ENCODE results near the gene ZNF70.

The ZNF70 gene

DNA sequence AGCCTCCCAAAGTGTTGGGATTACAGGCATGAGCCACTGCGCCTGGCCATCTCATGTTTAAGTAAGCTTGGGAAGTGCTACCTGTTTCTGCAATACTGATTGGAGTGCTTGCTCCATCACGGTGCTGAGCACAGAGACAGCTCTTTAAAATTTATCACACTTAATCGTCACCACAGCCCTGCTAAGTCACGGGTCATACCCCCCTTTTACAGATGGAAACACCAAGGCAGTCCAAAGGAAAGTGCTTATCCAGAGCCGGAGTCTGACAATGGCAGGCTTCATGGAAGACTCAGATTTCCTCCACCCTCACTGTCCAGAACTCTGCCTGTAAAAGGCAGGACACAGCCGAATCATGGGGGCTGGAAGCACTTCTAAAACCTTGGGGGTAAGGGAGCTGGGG lies 9.1 kb upstream of the ZNF70 start:
- no peak for DNase-seq
- Mint-ChIP-seq H3K27ac (no peak overlapping the region), H3K4me3 (no peak overlapping the region), H3K4me1 (peaks cover 29% of the 10 kb centered on the region), H3K9me3 (no peaks in the 10 kb centered on the region), H3K36me3 (peaks cover 4% of the 10 kb centered on the region), H3K27me3 (peaks cover 17% of the 10 kb centered on the region)
- CTCF ChIA-PET, result interaction anchor here (1.3 kb wide), 1 partner anchor 90 kb away, joined by 3 read pairs; no protein-coding TSS in a partner anchor

GRCh38 chr22:23759566-23759965 lies 8.7 kb upstream of the ZNF70 start:
- Mint-ChIP-seq H3K27ac (no peak overlapping the region), H3K27me3 (peaks cover 17% of the 10 kb centered on the region), H3K36me3 (peaks cover 2% of the 10 kb centered on the region), H3K4me3 (no peak overlapping the region), H3K4me1 (peaks cover 24% of the 10 kb centered on the region), H3K9me3 (no peaks in the 10 kb centered on the region)
- DNase-seq, result no peak
- CTCF ChIA-PET, result interaction anchor here (1.3 kb wide), 1 partner anchor 90 kb away, joined by 3 read pairs; no protein-coding TSS in a partner anchor

DNA sequence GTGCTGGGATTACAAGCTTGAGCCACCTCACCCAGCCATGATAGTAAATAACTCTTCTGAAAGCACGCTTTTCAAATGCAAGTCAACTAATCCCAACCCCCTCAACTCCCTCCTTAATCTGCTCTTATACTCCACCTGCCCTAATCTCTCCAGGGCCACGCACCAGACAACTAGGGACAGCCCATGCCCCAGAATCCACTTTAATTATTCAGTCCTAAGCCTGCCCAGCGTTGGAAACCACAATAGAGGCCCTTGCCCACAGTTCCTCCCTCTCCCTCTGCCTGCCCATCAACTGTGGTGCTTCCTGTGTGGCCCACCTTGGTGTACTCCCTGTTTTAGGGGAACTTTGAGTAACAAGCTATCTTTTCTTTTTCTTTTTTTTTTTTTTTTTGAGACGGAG lies 6.0 kb upstream of the ZNF70 start:
- DNase-seq, result no peak
- no peaks in the 10 kb centered on the region for H3K36me3 Mint-ChIP-seq
- H3K4me1 Mint-ChIP-seq, result peaks cover 6% of the 10 kb centered on the region
- H3K9me3 Mint-ChIP-seq, result no peaks in the 10 kb centered on the region
- no peak overlapping the region for H3K4me3 Mint-ChIP-seq
- peaks cover 27% of the 10 kb centered on the region for H3K27me3 Mint-ChIP-seq
- CTCF ChIA-PET, result interaction anchor here (0.6 kb wide), 1 partner anchor 16 kb away, joined by 3 read pairs; no protein-coding TSS in a partner anchor
- no peak overlapping the region for H3K27ac Mint-ChIP-seq

DNA sequence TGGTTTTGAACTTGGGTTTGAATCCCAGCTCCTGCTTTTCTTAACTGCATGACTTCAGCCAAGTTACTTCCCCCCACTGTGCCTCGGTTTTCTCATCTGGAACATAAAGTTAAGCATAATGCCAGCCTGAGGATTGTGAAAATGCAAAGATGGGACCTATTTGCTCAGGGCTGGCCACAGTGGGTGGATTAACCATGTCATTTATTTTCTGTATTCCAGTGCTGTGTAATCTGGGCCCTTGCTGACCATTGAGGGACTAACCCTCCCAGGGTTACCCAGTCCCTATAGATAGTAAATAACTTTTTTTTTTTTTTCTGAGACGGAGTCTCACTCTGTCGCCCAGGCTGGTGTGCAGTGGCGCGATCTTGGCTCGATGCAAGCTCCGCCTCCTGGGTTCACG lies 4.8 kb upstream of the ZNF70 start:
- Mint-ChIP-seq H3K27ac (no peak overlapping the region), H3K4me1 (peaks cover 5% of the 10 kb centered on the region), H3K27me3 (peaks cover 25% of the 10 kb centered on the region), H3K9me3 (no peaks in the 10 kb centered on the region), H3K36me3 (no peaks in the 10 kb centered on the region), H3K4me3 (no peak overlapping the region)
- DNase-seq, result no peak
- CTCF ChIA-PET, result no interaction called here

GRCh38 chr22:23754980-23755636 lies 4.2 kb upstream of the ZNF70 start:
- H3K36me3 Mint-ChIP-seq, result no peaks in the 10 kb centered on the region
- H3K4me3 Mint-ChIP-seq, result no peak overlapping the region
- CTCF ChIA-PET, result no interaction called here
- H3K27ac Mint-ChIP-seq, result no peak overlapping the region
- no peak for DNase-seq
- H3K9me3 Mint-ChIP-seq, result no peaks in the 10 kb centered on the region
- H3K4me1 Mint-ChIP-seq, result peaks cover 10% of the 10 kb centered on the region
- peaks cover 22% of the 10 kb centered on the region for H3K27me3 Mint-ChIP-seq

GRCh38 chr22:23754220-23754919 lies 3.5 kb upstream of the ZNF70 start, which contains the start of gene VPREB3:
VPREB3 (minus strand) TSS chr22:23754425; CDS start chr22:23754363, 62 bp downstream.
- no peak for DNase-seq
- Mint-ChIP-seq H3K4me3 (no peak within 1 kb of the TSS), H3K4me1 (peaks cover 16% of the 10 kb centered on the region), H3K9me3 (no peaks in the 10 kb centered on the region), H3K27me3 (peaks cover 21% of the 10 kb centered on the region), H3K27ac (no peak within 1 kb of the TSS), H3K36me3 (no peaks in the 10 kb centered on the region)
- CTCF ChIA-PET, result no interaction called here

DNA sequence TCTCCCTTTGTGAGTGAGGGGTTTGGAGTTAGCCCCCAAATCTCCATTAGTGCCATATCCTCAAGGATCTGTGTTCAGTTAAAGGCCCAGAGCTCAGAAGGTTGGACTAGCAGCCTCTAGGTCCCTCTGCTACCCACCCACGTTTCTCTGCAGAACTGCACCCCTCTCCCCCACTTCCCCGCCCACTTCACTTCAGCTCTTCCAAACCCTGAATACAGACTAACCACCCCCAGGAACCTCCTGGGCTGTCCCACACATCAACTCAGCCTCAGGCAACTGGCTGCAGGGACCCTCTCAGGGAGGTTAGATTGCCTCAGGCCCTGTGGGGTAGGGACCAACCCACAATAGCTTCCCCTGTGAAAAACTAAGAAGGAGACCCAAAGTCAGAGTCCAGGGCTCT lies 2.5 kb upstream of the ZNF70 start:
- CTCF ChIA-PET, result no interaction called here
- DNase-seq, result no peak
- Mint-ChIP-seq H3K27ac (no peak overlapping the region), H3K4me1 (peaks cover 16% of the 10 kb centered on the region), H3K36me3 (no peaks in the 10 kb centered on the region), H3K9me3 (no peaks in the 10 kb centered on the region), H3K27me3 (peaks cover 21% of the 10 kb centered on the region), H3K4me3 (no peak overlapping the region)

GRCh38 chr22:23752750-23753149 lies 1.8 kb upstream of the ZNF70 start:
- CTCF ChIA-PET, result no interaction called here
- H3K9me3 Mint-ChIP-seq, result no peaks in the 10 kb centered on the region
- DNase-seq, result no peak
- no peak overlapping the region for H3K27ac Mint-ChIP-seq
- H3K4me3 Mint-ChIP-seq, result no peak overlapping the region
- peaks cover 18% of the 10 kb centered on the region for H3K27me3 Mint-ChIP-seq
- peaks cover 16% of the 10 kb centered on the region for H3K4me1 Mint-ChIP-seq
- H3K36me3 Mint-ChIP-seq, result no peaks in the 10 kb centered on the region

DNA sequence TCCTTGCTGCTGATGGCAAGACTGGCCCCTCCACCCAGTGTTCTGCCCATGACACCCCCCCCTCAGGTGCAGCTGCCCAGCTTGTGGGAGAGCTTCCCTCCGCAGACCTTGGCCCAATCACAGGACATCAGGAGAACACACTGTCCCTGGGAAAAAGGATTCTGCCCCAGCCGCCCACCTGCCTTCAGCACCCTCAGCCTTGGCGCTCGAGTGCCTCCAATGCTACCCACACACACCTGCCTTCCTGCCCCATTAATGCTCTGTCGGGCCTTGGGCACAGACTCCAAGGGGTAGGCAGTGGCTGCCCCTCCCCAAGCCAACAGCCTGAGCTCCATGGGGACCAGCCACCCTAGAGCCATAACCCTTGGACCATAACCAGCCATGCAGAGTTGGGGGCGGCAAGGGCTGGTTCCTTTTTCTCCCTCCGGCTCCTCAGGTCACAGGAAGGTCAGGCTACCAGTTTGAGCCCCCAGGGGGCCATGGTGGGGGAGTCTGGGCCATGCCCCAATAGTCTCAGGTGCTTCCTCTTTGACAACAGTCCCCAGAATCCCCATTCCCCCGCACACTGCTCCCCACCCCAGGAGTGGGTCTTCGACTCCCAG lies 1.3 kb upstream of the ZNF70 start:
- no peaks in the 10 kb centered on the region for H3K36me3 Mint-ChIP-seq
- peak overlapping the region; percentile 66 for H3K4me3 Mint-ChIP-seq
- CTCF ChIA-PET, result no interaction called here
- H3K4me1 Mint-ChIP-seq, result peaks cover 16% of the 10 kb centered on the region
- no peak for DNase-seq
- no peaks in the 10 kb centered on the region for H3K9me3 Mint-ChIP-seq
- H3K27me3 Mint-ChIP-seq, result peaks cover 13% of the 10 kb centered on the region
- no peak overlapping the region for H3K27ac Mint-ChIP-seq

GRCh38 chr22:23751441-23751996 lies 607 bp upstream of the ZNF70 start:
- H3K27ac Mint-ChIP-seq, result peak overlapping the region; percentile 76
- H3K4me1 Mint-ChIP-seq, result peaks cover 16% of the 10 kb centered on the region
- DNase-seq, result no peak
- CTCF ChIA-PET, result no interaction called here
- no peaks in the 10 kb centered on the region for H3K9me3 Mint-ChIP-seq
- H3K4me3 Mint-ChIP-seq, result peak overlapping the region; percentile 66
- H3K27me3 Mint-ChIP-seq, result peaks cover 13% of the 10 kb centered on the region
- no peaks in the 10 kb centered on the region for H3K36me3 Mint-ChIP-seq

DNA sequence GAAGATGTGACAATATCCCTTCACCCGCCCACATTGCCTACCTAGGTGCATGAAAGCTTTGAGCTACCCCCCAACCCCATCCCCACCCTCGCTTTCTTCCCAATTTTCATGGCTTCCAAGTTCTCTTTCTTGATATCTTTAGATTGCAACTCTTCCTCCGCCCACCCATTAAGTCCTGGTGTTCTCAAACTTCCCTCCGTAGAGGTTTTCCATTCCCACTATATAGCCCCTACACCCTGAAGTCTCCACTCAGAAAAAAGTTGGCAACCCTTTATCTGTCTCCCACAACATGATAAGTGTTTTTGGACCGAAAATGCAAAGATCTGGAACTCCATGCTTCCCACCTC lies 572 bp downstream of the ZNF70 start:
- CTCF ChIA-PET, result no interaction called here
- H3K9me3 Mint-ChIP-seq, result no peaks in the 10 kb centered on the region
- no peaks in the 10 kb centered on the region for H3K36me3 Mint-ChIP-seq
- no peak overlapping the region for H3K27ac Mint-ChIP-seq
- H3K4me1 Mint-ChIP-seq, result peaks cover 16% of the 10 kb centered on the region
- DNase-seq, result no peak
- H3K4me3 Mint-ChIP-seq, result peak overlapping the region; percentile 72
- H3K27me3 Mint-ChIP-seq, result peaks cover 13% of the 10 kb centered on the region

GRCh38 chr22:23749841-23750301 lies 1.0 kb downstream of the ZNF70 start:
- CTCF ChIA-PET, result no interaction called here
- peaks cover 19% of the 10 kb centered on the region for H3K4me1 Mint-ChIP-seq
- H3K4me3 Mint-ChIP-seq, result peak overlapping the region; percentile 72
- H3K27me3 Mint-ChIP-seq, result peaks cover 13% of the 10 kb centered on the region
- peaks cover 4% of the 10 kb centered on the region for H3K9me3 Mint-ChIP-seq
- H3K27ac Mint-ChIP-seq, result no peak overlapping the region
- no peak for DNase-seq
- H3K36me3 Mint-ChIP-seq, result peaks cover 4% of the 10 kb centered on the region

DNA sequence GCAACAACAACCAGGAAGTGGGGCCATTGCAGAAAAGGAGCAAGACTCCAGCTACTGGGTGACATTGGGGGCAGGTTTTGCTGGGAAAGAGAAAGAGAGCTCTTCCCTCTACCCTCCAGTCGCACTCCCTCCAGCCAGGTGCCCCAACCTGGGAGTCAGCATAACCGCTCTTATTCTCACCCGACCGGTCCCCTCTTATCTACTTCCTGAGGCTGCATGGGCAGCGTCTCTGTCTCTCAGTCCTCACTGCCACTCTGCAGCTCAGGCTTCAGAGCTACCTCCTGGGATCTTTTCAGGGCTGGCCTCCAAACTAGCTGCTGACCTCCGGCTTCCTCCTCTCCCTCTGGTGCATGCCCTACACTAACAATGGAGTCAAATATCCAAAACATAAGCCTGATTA lies 5.1 kb downstream of the ZNF70 start:
- H3K27ac Mint-ChIP-seq, result peak overlapping the region; percentile 1
- no peak for DNase-seq
- peaks cover 17% of the 10 kb centered on the region for H3K9me3 Mint-ChIP-seq
- H3K36me3 Mint-ChIP-seq, result peaks cover 22% of the 10 kb centered on the region
- no peak overlapping the region for H3K4me3 Mint-ChIP-seq
- peaks cover 4% of the 10 kb centered on the region for H3K27me3 Mint-ChIP-seq
- peaks cover 15% of the 10 kb centered on the region for H3K4me1 Mint-ChIP-seq
- CTCF ChIA-PET, result interaction anchor here (0.9 kb wide), 1 partner anchor 66 kb away, joined by 3 read pairs; no protein-coding TSS in a partner anchor

DNA sequence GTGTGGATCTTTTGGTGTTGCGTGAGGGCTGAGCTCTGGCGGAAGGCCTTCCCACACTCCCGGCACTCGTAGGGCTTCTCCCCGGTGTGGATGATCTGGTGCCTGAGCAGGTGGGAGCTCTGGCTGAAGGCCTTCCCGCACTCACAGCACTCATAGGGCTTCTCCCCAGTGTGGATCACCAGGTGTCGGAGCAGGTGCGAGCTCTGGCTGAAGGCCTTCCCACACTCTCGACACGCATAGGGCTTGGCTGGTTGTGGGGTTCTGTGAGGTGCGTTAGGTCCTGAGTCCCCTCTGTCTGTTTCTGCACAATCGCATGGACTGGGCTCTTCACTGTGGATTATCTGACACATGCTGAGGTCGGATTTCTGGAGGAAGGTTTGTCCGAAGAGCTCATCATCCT lies 6.4 kb downstream of the ZNF70 start:
- CTCF ChIA-PET, result interaction anchor here (0.8 kb wide), 1 partner anchor 31 kb away, joined by 3 read pairs; no protein-coding TSS in a partner anchor

More for the DNA sequence above, 6.4 kb downstream of the ZNF70 start:
- no peak overlapping the region for H3K4me3 Mint-ChIP-seq
- H3K9me3 Mint-ChIP-seq, result peaks cover 17% of the 10 kb centered on the region
- DNase-seq, result no peak
- H3K4me1 Mint-ChIP-seq, result peaks cover 3% of the 10 kb centered on the region
- H3K27me3 Mint-ChIP-seq, result no peaks in the 10 kb centered on the region
- H3K27ac Mint-ChIP-seq, result no peak overlapping the region
- H3K36me3 Mint-ChIP-seq, result peaks cover 22% of the 10 kb centered on the region

All from activated naive CD4-positive, alpha-beta T cell treated with anti-CD3 and anti-CD28 coated beads, Interleukin-2, amount 10 ng/mL, durations not matched to agents 7 days and 5 days (primary cell).